ENCODE measurements around the gene GIPC3.

GRCh38 chr19:3565139-3565538 lies 20.1 kb upstream of the GIPC3 start:
- TF ChIP-seq CTCF (IDR thresholded peaks at IDR 0.05) (no peak), POLR2AphosphoS5 (IDR thresholded peaks at IDR 0.05) (no peak), EP300 (IDR thresholded peaks at IDR 0.05) (no peak), POLR2A (IDR thresholded peaks at IDR 0.05) (no peak)
